ENCODE measurements around the gene PSMD1.

- TF ChIP-seq RAD21 (IDR thresholded peaks at IDR 0.05; ENCODE audit: low read depth) (no peak), EP300 (IDR thresholded peaks at IDR 0.05; ENCODE audit: borderline replicate concordance) (no peak), YY1 (IDR thresholded peaks at IDR 0.05; ENCODE audit: low read depth) (no peak), MAX (IDR thresholded peaks at IDR 0.05) (no peak), REST (IDR thresholded peaks at IDR 0.05; ENCODE audit: low read depth) (no peak), CREB1 (IDR thresholded peaks at IDR 0.05; ENCODE audit: low read depth) (no peak), ZBTB7A (IDR thresholded peaks at IDR 0.05; ENCODE audit: low read depth) (no peak), TEAD4 (IDR thresholded peaks at IDR 0.05) (no peak), CEBPB (IDR thresholded peaks at IDR 0.05) (no peak), FOXM1 (IDR thresholded peaks at IDR 0.05; ENCODE audit: borderline replicate concordance, low read depth) (no peak), NFIC (IDR thresholded peaks at IDR 0.05) (no peak), TAF1 (IDR thresholded peaks at IDR 0.05; ENCODE audit: low read depth) (no peak), USF1 (IDR thresholded peaks at IDR 0.05) (no peak), EGR1 (IDR thresholded peaks at IDR 0.05) (no peak)
These were observed 88.2 kb downstream of the PSMD1 start for GRCh38 chr2:231144896-231145295.
